ENCODE measurements around the gene EIF3L. TPM values are rescaled to one million over a fixed set of nuclear protein-coding genes. Genes with fewer than 3 reads are reported as not detected.

The EIF3L gene
- total and polyA plus RNA-seq, 2 donors (not counting 3 experiments of a cell fraction or from before 2014, with no cell fraction given) = 479 to 601 TPM

- no peak for DNase-seq (ENCODE audit: low read depth, low spot score)
- dilution Hi-C loops (cut with MboI; ENCODE audit: extremely low pct_ligation_motif_present, low sequenced_read_pairs) = no loop called here
These were observed 24.3 kb upstream of the EIF3L start for GRCh38 chr22:37824674-37825641.

More at GRCh38 chr22:37824674-37825641, 24.3 kb upstream of the EIF3L start:
- H3K9me1 ChIP-seq (replicated peaks; ENCODE audit: control insufficient read depth, extremely low read depth, insufficient read depth, low read length) = no peaks in the 10 kb centered on the region
- peaks cover 0 to 2% of the 10 kb centered on the region in 2 experiments for H3K27me3 ChIP-seq (ENCODE audit: control insufficient read depth in 2 of 2, insufficient read depth in 2 of 2, low read length in 2 of 2)
- no TSS peak for BruUV-seq (replicated peaks)
- H3K4me3 ChIP-seq (replicated peaks in 1 of 3; ENCODE audit: insufficient read depth in 1 of 3, low read depth in 1 of 3, low read length in 3 of 3) = peak overlapping the region in 2 of 3 experiments; percentile 27 to 44
- H3K79me2 ChIP-seq (ENCODE audit: control insufficient read depth, insufficient read depth, low read length) = no peaks in the 10 kb centered on the region
- ChIA-PET POLR2A (no interaction called here), CTCF (interaction anchor here (0.6 to 3.1 kb wide), 6 partner anchors 7 to 140 kb away, joined by 3 to 24 read pairs (median 4); partner anchors contain the start of gene GCAT)
- no peaks in the 10 kb centered on the region for H4K20me1 ChIP-seq (replicated peaks; ENCODE audit: control insufficient read depth, extremely low read depth, insufficient read depth, low read length)
- H3K9me3 ChIP-seq (replicated peaks; ENCODE audit: control insufficient read depth, insufficient read depth, low read length) = no peaks in the 10 kb centered on the region
- intact Hi-C loops (cut with micrococcal nuclease) = no loop called here
- no peak overlapping the region for H3K27ac ChIP-seq (ENCODE audit: insufficient read depth, low read depth, low read length)
- no peak for FAIRE-seq
- H3K4me1 ChIP-seq (ENCODE audit: control insufficient read depth, extremely low read depth, insufficient read depth, low read length) = no peaks in the 10 kb centered on the region
- TF ChIP-seq FOS (IDR thresholded peaks at IDR 0.05; ENCODE audit: borderline replicate concordance, insufficient read depth, low read length) (no peak), POLR2AphosphoS5 (IDR thresholded peaks at IDR 0.05; ENCODE audit: insufficient read depth, low read depth, low read length) (peak; percentile 31), EZH2 (IDR thresholded peaks at IDR 0.05; ENCODE audit: borderline replicate concordance, low read depth, low read length, severe bottlenecking) (no peak), POLR2A (IDR thresholded peaks at IDR 0.05; ENCODE audit: low read depth, low read length) (peak; percentile 20)
- TF ChIP-seq, protein P1, sequence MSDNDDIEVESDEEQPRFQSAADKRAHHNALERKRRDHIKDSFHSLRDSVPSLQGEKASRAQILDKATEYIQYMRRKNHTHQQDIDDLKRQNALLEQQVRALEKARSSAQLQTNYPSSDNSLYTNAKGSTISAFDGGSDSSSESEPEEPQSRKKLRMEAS (IDR thresholded peaks at IDR 0.05; ENCODE audit: insufficient read depth, insufficient read length) = no peak
- TF ChIP-seq, protein P2, sequence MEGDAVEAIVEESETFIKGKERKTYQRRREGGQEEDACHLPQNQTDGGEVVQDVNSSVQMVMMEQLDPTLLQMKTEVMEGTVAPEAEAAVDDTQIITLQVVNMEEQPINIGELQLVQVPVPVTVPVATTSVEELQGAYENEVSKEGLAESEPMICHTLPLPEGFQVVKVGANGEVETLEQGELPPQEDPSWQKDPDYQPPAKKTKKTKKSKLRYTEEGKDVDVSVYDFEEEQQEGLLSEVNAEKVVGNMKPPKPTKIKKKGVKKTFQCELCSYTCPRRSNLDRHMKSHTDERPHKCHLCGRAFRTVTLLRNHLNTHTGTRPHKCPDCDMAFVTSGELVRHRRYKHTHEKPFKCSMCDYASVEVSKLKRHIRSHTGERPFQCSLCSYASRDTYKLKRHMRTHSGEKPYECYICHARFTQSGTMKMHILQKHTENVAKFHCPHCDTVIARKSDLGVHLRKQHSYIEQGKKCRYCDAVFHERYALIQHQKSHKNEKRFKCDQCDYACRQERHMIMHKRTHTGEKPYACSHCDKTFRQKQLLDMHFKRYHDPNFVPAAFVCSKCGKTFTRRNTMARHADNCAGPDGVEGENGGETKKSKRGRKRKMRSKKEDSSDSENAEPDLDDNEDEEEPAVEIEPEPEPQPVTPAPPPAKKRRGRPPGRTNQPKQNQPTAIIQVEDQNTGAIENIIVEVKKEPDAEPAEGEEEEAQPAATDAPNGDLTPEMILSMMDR (IDR thresholded peaks at IDR 0.05; ENCODE audit: extremely low read depth in 1 of 2, insufficient read depth in 1 of 2, low read depth in 1 of 2, low read length in 2 of 2) = peak in 1 of 2 donors; percentile 16
- H3K4me2 ChIP-seq (ENCODE audit: insufficient read depth, low read length) = peak overlapping the region; percentile 78
- no peaks in the 10 kb centered on the region for H3K36me3 ChIP-seq (ENCODE audit: control insufficient read depth in 2 of 2, extremely low read depth in 1 of 2, insufficient read depth in 2 of 2, low read length in 2 of 2)
- peak overlapping the region; percentile 90 for H2AFZ ChIP-seq (ENCODE audit: low read depth, low read length)
- no peak overlapping the region for H3K9ac ChIP-seq (replicated peaks; ENCODE audit: extremely low read depth, insufficient read depth, low read length)

Data from endothelial cell of umbilical vein (primary cell).